ENCODE results near the gene PHEX. TPM values are rescaled to one million over a fixed set of nuclear protein-coding genes. Genes with fewer than 3 reads are reported as not detected.

PHEX gene
- polyA plus RNA-seq, 3 donors from 2014 or later = not detected

GRCh38 chrX:22057667-22058066 is 25.5 kb downstream of the PHEX start:
- Mint-ChIP-seq H3K27ac (no peak overlapping the region), H3K27me3 (ENCODE audit: low read depth in 3 of 3) (no peaks in the 10 kb centered on the region), H3K4me3 (no peak overlapping the region), H3K9me3 (no peaks in the 10 kb centered on the region), H3K36me3 (no peaks in the 10 kb centered on the region), H3K4me1 (peaks cover 0 to 1% of the 10 kb centered on the region in 2 donors)
- DNase-seq = no peak

GRCh38 chrX:22059775-22060174 is 27.6 kb downstream of the PHEX start:
- DNase-seq = no peak
- Mint-ChIP-seq H3K27ac (no peak overlapping the region), H3K27me3 (ENCODE audit: low read depth in 3 of 3) (peaks cover 0 to 2% (median 0%) of the 10 kb centered on the region in 3 donors), H3K4me1 (peaks cover 0 to 1% of the 10 kb centered on the region in 2 donors), H3K36me3 (no peaks in the 10 kb centered on the region), H3K9me3 (no peaks in the 10 kb centered on the region), H3K4me3 (no peak overlapping the region)

GRCh38 chrX:22060415-22061280 is 28.5 kb downstream of the PHEX start:
- Mint-ChIP-seq H3K4me3 (no peak overlapping the region), H3K9me3 (no peaks in the 10 kb centered on the region), H3K4me1 (peaks cover 0 to 1% of the 10 kb centered on the region in 2 donors), H3K27ac (no peak overlapping the region), H3K27me3 (ENCODE audit: low read depth in 3 of 3) (peaks cover 0 to 2% (median 0%) of the 10 kb centered on the region in 3 donors), H3K36me3 (no peaks in the 10 kb centered on the region)
- DNase-seq = no peak

GRCh38 chrX:22063284-22063683 is 31.2 kb downstream of the PHEX start:
- DNase-seq = no peak
- H3K4me1 Mint-ChIP-seq = no peaks in the 10 kb centered on the region
- no peaks in the 10 kb centered on the region for H3K36me3 Mint-ChIP-seq
- H3K4me3 Mint-ChIP-seq = no peak overlapping the region
- no peaks in the 10 kb centered on the region for H3K9me3 Mint-ChIP-seq
- H3K27ac Mint-ChIP-seq = no peak overlapping the region
- H3K27me3 Mint-ChIP-seq (ENCODE audit: low read depth in 3 of 3) = peaks cover 0 to 4% (median 2%) of the 10 kb centered on the region in 3 donors

GRCh38 chrX:22069586-22069985 is 37.5 kb downstream of the PHEX start:
- H3K4me3 Mint-ChIP-seq = no peak overlapping the region
- peaks cover 0 to 4% (median 0%) of the 10 kb centered on the region in 3 donors for H3K27me3 Mint-ChIP-seq (ENCODE audit: low read depth in 3 of 3)
- H3K27ac Mint-ChIP-seq = no peak overlapping the region
- no peaks in the 10 kb centered on the region for H3K4me1 Mint-ChIP-seq
- DNase-seq = no peak
- H3K9me3 Mint-ChIP-seq = no peaks in the 10 kb centered on the region
- no peaks in the 10 kb centered on the region for H3K36me3 Mint-ChIP-seq

GRCh38 chrX:22073928-22074327 is 41.8 kb downstream of the PHEX start:
- peaks cover 0 to 5% (median 0%) of the 10 kb centered on the region in 3 donors for H3K27me3 Mint-ChIP-seq (ENCODE audit: low read depth in 3 of 3)
- no peak overlapping the region for H3K27ac Mint-ChIP-seq
- H3K4me3 Mint-ChIP-seq = no peak overlapping the region
- H3K36me3 Mint-ChIP-seq = no peaks in the 10 kb centered on the region
- H3K4me1 Mint-ChIP-seq = no peaks in the 10 kb centered on the region
- no peaks in the 10 kb centered on the region for H3K9me3 Mint-ChIP-seq
- DNase-seq = no peak

- H3K9me3 Mint-ChIP-seq = no peaks in the 10 kb centered on the region
- H3K27ac Mint-ChIP-seq = no peak overlapping the region
- peaks cover 0 to 13% (median 0%) of the 10 kb centered on the region in 3 donors for H3K27me3 Mint-ChIP-seq (ENCODE audit: low read depth in 3 of 3)
- H3K4me3 Mint-ChIP-seq = no peak overlapping the region
- no peaks in the 10 kb centered on the region for H3K36me3 Mint-ChIP-seq
- no peaks in the 10 kb centered on the region for H3K4me1 Mint-ChIP-seq
- no peak for DNase-seq
Observed at GRCh38 chrX:22078117-22078516, 46.0 kb downstream of the PHEX start.

- Mint-ChIP-seq H3K4me3 (no peak overlapping the region), H3K4me1 (no peaks in the 10 kb centered on the region), H3K36me3 (no peaks in the 10 kb centered on the region), H3K27me3 (ENCODE audit: low read depth in 3 of 3) (peaks cover 0 to 15% (median 1%) of the 10 kb centered on the region in 3 donors), H3K9me3 (no peaks in the 10 kb centered on the region), H3K27ac (no peak overlapping the region)
- peak in 2 of 3 donors; percentile 14 to 27 for DNase-seq
Observed at GRCh38 chrX:22081475-22082092, 49.5 kb downstream of the PHEX start.

- Mint-ChIP-seq H3K27ac (no peak overlapping the region), H3K4me1 (no peaks in the 10 kb centered on the region), H3K36me3 (no peaks in the 10 kb centered on the region), H3K27me3 (ENCODE audit: low read depth in 3 of 3) (peaks cover 0 to 11% (median 1%) of the 10 kb centered on the region in 3 donors), H3K9me3 (no peaks in the 10 kb centered on the region), H3K4me3 (no peak overlapping the region)
- DNase-seq = no peak
Observed at GRCh38 chrX:22086003-22086402, 53.9 kb downstream of the PHEX start.

GRCh38 chrX:22087011-22087557 is 55.0 kb downstream of the PHEX start:
- Mint-ChIP-seq H3K9me3 (no peaks in the 10 kb centered on the region), H3K27ac (no peak overlapping the region), H3K4me3 (no peak overlapping the region)

GRCh38 chrX:22088326-22088725 is 56.2 kb downstream of the PHEX start:
- Mint-ChIP-seq H3K4me3 (no peak overlapping the region), H3K36me3 (no peaks in the 10 kb centered on the region), H3K4me1 (no peaks in the 10 kb centered on the region), H3K27me3 (ENCODE audit: low read depth in 3 of 3) (peaks cover 0 to 8% (median 1%) of the 10 kb centered on the region in 3 donors), H3K9me3 (no peaks in the 10 kb centered on the region), H3K27ac (no peak overlapping the region)
- no peak for DNase-seq

More at GRCh38 chrX:22087011-22087557, 55.0 kb downstream of the PHEX start:
- no peak for DNase-seq
- H3K27me3 Mint-ChIP-seq (ENCODE audit: low read depth in 3 of 3) = peaks cover 0 to 8% (median 1%) of the 10 kb centered on the region in 3 donors
- no peaks in the 10 kb centered on the region for H3K4me1 Mint-ChIP-seq
- H3K36me3 Mint-ChIP-seq = no peaks in the 10 kb centered on the region

- H3K4me1 Mint-ChIP-seq = no peaks in the 10 kb centered on the region
- no peak overlapping the region for H3K4me3 Mint-ChIP-seq
- peaks cover under 1 to 4% (median 2%) of the 10 kb centered on the region in 3 donors for H3K27me3 Mint-ChIP-seq (ENCODE audit: low read depth in 3 of 3)
- DNase-seq = no peak
- H3K9me3 Mint-ChIP-seq = no peaks in the 10 kb centered on the region
- no peaks in the 10 kb centered on the region for H3K36me3 Mint-ChIP-seq
- no peak overlapping the region for H3K27ac Mint-ChIP-seq
Observed at GRCh38 chrX:22090181-22090580, 58.1 kb downstream of the PHEX start.

- no peaks in the 10 kb centered on the region for H3K4me1 Mint-ChIP-seq
- no peak overlapping the region for H3K4me3 Mint-ChIP-seq
- no peak overlapping the region for H3K27ac Mint-ChIP-seq
- no peak for DNase-seq
- peaks cover 2 to 8% (median 4%) of the 10 kb centered on the region in 3 donors for H3K27me3 Mint-ChIP-seq (ENCODE audit: low read depth in 3 of 3)
- no peaks in the 10 kb centered on the region for H3K36me3 Mint-ChIP-seq
- H3K9me3 Mint-ChIP-seq = no peaks in the 10 kb centered on the region
Observed at GRCh38 chrX:22093550-22093949, 61.4 kb downstream of the PHEX start.

GRCh38 chrX:22095286-22095685 is 63.2 kb downstream of the PHEX start:
- Mint-ChIP-seq H3K4me1 (no peaks in the 10 kb centered on the region), H3K9me3 (no peaks in the 10 kb centered on the region), H3K27me3 (ENCODE audit: low read depth in 3 of 3) (peaks cover 2 to 6% (median 4%) of the 10 kb centered on the region in 3 donors), H3K4me3 (no peak overlapping the region), H3K27ac (no peak overlapping the region), H3K36me3 (no peaks in the 10 kb centered on the region)
- DNase-seq = no peak
